ENCODE measurements around the gene OLFML3. TPM values are rescaled to one million over a fixed set of nuclear protein-coding genes. Genes with fewer than 3 reads are reported as not detected.

The OLFML3 gene
- total RNA-seq, 1 donor from 2014 or later = 7.2 TPM

DNA sequence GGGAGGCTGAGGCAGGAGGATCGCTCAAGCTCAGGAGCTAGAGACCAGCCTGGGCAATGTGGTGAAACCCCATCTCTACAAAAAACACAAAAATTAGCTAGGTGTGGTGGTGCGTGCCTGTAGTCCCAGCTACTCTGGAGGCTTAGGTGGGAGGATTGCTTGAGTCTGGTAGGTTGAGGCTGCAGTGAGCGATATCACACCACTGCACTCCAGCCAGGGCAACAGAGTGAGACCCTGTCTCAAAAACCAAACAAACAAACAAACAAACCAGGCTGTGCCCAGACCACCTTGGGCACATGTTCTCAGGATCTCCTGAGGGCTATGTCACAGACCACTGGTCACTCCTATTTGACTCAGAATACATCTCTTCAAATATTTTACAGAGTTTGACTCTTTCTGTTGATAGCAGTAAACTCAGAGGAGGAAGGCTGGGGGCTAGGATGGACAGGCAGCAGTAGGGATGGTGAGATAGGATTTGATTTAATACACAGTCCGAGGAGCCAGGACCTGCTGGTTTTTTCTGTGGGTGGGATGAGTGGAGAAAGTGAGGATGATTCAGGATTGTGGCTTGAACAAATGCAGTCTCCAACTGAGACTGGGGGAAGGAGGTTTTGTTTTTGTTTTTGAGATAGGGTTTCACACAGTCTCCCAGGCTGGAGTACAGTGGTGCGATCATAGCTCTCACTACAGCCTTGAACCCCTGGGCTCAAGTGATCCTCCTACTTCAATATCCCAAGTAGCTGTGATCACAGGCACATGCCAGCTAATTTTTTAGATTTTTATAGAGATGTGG lies 46.5 kb downstream of the OLFML3 start:
- DNase-seq (ENCODE audit: low read depth in 2 of 2) = no peak

GRCh38 chr1:114026797-114027196 lies 47.5 kb downstream of the OLFML3 start:
- no peak for DNase-seq (ENCODE audit: low read depth in 2 of 2)

Other genes starting within 250 kb of the OLFML3 start
- 31.8 and 32.5 TPM in 2 replicates for gene PHTF1, start 220.0 kb upstream of the OLFML3 start, total RNA-seq
- gene RSBN1, start 167.0 kb upstream of the OLFML3 start, total RNA-seq = 9.8 and 14.2 TPM in 2 replicates
- under 0.01 and 0.26 TPM in 2 replicates for gene PTPN22, start 107.8 kb upstream of the OLFML3 start, total RNA-seq
- gene BCL2L15, start 91.9 kb upstream of the OLFML3 start, total RNA-seq = 0.13 TPM in 2 replicates
- gene AP4B1, start 74.7 kb upstream of the OLFML3 start, total RNA-seq = 15.3 and 16.8 TPM in 2 replicates
- gene DCLRE1B, start 74.1 kb upstream of the OLFML3 start, total RNA-seq = 1.8 and 2.5 TPM in 2 replicates
- gene HIPK1, start 50.1 kb upstream of the OLFML3 start, total RNA-seq = 27.6 and 38.2 TPM in 2 replicates
- gene SYT6, start 174.4 kb downstream of the OLFML3 start, total RNA-seq = not detected in 2 replicates